Glomerular visceral epithelial cell (primary cell): Measurements from ENCODE around the gene GC.
"Not testable (repeated sequence)": the region's sequence is repeated elsewhere in the genome, so short reads cannot be mapped to it uniquely, and the experiment has no call there.

Source experiments
- DNase-seq: peaks from one replicate; pipeline ENCODE4 v3.0.0-alpha.2; 2016; ENCODE audit errors: extremely low spot score

Gene GC

GRCh38 chr4:71783972-71784371 is at the start of gene GC:
GC (minus strand) TSS chr4:71784079; CDS start chr4:71784018, 61 bp downstream.
- no peak for DNase-seq

- DNase-seq, result no peak
Observed at GRCh38 chr4:71833232-71833900, 49.5 kb upstream of the GC start.

- no peak for DNase-seq
Observed at GRCh38 chr4:71832049-71832448, 48.2 kb upstream of the GC start.

GRCh38 chr4:71830497-71831190 is 46.8 kb upstream of the GC start:
- no peak for DNase-seq

- DNase-seq, result no peak
Observed at GRCh38 chr4:71828470-71828869, 44.6 kb upstream of the GC start.

- DNase-seq, result no peak
Observed at GRCh38 chr4:71827826-71828225, 43.9 kb upstream of the GC start.

- no peak for DNase-seq
Observed at GRCh38 chr4:71816676-71817303, 32.9 kb upstream of the GC start.

GRCh38 chr4:71814433-71814832 is 30.6 kb upstream of the GC start:
- DNase-seq, result no peak

GRCh38 chr4:71809805-71810204 is 25.9 kb upstream of the GC start:
- DNase-seq, result not testable (repeated sequence)

GRCh38 chr4:71807469-71807868 is 23.6 kb upstream of the GC start:
- no peak for DNase-seq

GRCh38 chr4:71805230-71805629 is 21.4 kb upstream of the GC start:
- DNase-seq, result not testable (repeated sequence)

- DNase-seq, result not testable (repeated sequence)
Observed at GRCh38 chr4:71804017-71804697, 20.3 kb upstream of the GC start.

GRCh38 chr4:71785959-71786358 is 2.1 kb upstream of the GC start:
- DNase-seq, result no peak

- DNase-seq, result no peak
Observed at GRCh38 chr4:71784569-71785197, 804 bp upstream of the GC start.

GRCh38 chr4:71777891-71778290 is 6.0 kb downstream of the GC start:
- no peak for DNase-seq

GRCh38 chr4:71775449-71775848 is 8.4 kb downstream of the GC start:
- no peak for DNase-seq

- no peak for DNase-seq
Observed at GRCh38 chr4:71774136-71774535, 9.7 kb downstream of the GC start.

GRCh38 chr4:71773004-71773403 is 10.9 kb downstream of the GC start:
- no peak for DNase-seq

GRCh38 chr4:71772592-71772991 is 11.3 kb downstream of the GC start:
- DNase-seq, result peak; percentile 15

GRCh38 chr4:71771613-71772012 is 12.3 kb downstream of the GC start:
- no peak for DNase-seq

GRCh38 chr4:71769434-71769833 is 14.4 kb downstream of the GC start:
- no peak for DNase-seq

- no peak for DNase-seq
Observed at GRCh38 chr4:71768123-71768522, 15.8 kb downstream of the GC start.
